Neural progenitor cell (in vitro differentiated cells): ENCODE data around the gene FBP1.

Experiments used
- CTCF ChIP-seq: fragments of 200-600 bp; sonication (generic); IDR thresholded peaks from 2 replicates; pipeline ENCODE4 v1.5.1; 2017; ENCODE audit warnings: antibody characterized with exemption, mild to moderate bottlenecking
- EZH2phosphoT487 ChIP-seq: fragments of 200-600 bp; sonication (generic); IDR thresholded peaks from 2 replicates; pipeline ENCODE4 v1.6.1; 2017; ENCODE audit warnings: antibody characterized with exemption

- TF ChIP-seq CTCF (no peak), EZH2phosphoT487 (no peak)
Measured at GRCh38 chr9:94612071-94612470, 27.2 kb downstream of the FBP1 start.
